Kidney (tissue), 14 donors: ENCODE measurements around the gene CCDC9B. TPM values are rescaled to one million over a fixed set of nuclear protein-coding genes. Genes with fewer than 3 reads are reported as not detected.

Experiments used
- DNase-seq, 5 donors: peaks; one replicate each; pipeline ENCODE4 v3.0.0-alpha.2; 2013 to 2020
- FAIRE-seq: peaks from 2 replicates; lab custom pipeline; 2012; peaks lifted over from hg19 to GRCh38; lab: Jason Lieb, UNC
- H3K27ac ChIP-seq, 2 donors: one replicate each; pipeline ENCODE4 v1.7.0; 2013; ENCODE audit warnings: low read depth in 2 of 2, low read length in 2 of 2, inconsistent platforms in 1 of 2
- H3K27me3 ChIP-seq: one replicate; pipeline ENCODE4 v1.7.1; 2013; ENCODE audit warnings: low read length, inconsistent platforms; ENCODE audit not compliant: control insufficient read depth, insufficient read depth
- H3K36me3 ChIP-seq, 3 donors: one replicate each; pipeline versions ENCODE4 v1.7.0 to v1.7.1; 2013; ENCODE audit warnings: low read length in 3 of 3, control low read depth in 1 of 3, inconsistent platforms in 1 of 3; ENCODE audit not compliant: insufficient read depth in 3 of 3, control insufficient read depth in 2 of 3
- H3K4me1 ChIP-seq, 3 donors: one replicate each; pipeline versions ENCODE4 v1.7.0 to v1.7.1; 2013; ENCODE audit warnings: low read length in 3 of 3, inconsistent platforms in 1 of 3, low read depth in 1 of 3; ENCODE audit not compliant: control insufficient read depth in 2 of 3, insufficient read depth in 2 of 3
- H3K4me3 ChIP-seq, 3 donors: one replicate each; pipeline versions ENCODE4 v1.7.0 to v1.8.1; 2013; ENCODE audit warnings: low read length in 3 of 3, control low read depth in 1 of 3, inconsistent platforms in 1 of 3
- H3K9ac ChIP-seq, 3 donors: one replicate each; pipeline versions ENCODE4 v1.7.0 to v1.7.1; 2013; ENCODE audit warnings: low read length in 3 of 3, control low read depth in 1 of 3, inconsistent platforms in 1 of 3
- H3K9me3 ChIP-seq, 3 donors: one replicate each; pipeline versions ENCODE4 v1.7.0 to v1.7.1; 2013; ENCODE audit warnings: low read length in 3 of 3, control low read depth in 1 of 3, inconsistent platforms in 1 of 3; ENCODE audit not compliant: control insufficient read depth in 2 of 3, insufficient read depth in 1 of 3
- intact Hi-C: fragments of 100-400 bp; cut with DNase I; formaldehyde crosslinking; loops from one replicate; pipeline ENCODE4 v1.11.1; 2022
- polyA plus RNA-seq: library from polyadenylated mRNA; stranded (reverse); fragments of 350-450 nt; fragmentation: Illumina TruSeq; extraction: RNeasy Lipid Tissue Mini Kit (QIAGEN cat#74804); gene quantifications from one replicate; pipeline ENCODE4 v1.2.3, GENCODE V29; 2014; ENCODE audit warnings: low read depth, low replicate concordance; ENCODE audit not compliant: insufficient read depth
- total RNA-seq: library from RNA; stranded (reverse); fragmentation: NEBNext Ultra II Directional; extraction: Animal tissue kit (Norgen Biotek cat#: 25700); gene quantifications from one replicate; pipeline ENCODE4 v1.2.1, GENCODE V29; 2021
- TF ChIP-seq, protein P1 (sequence below): IDR thresholded peaks from 3 replicates; pipeline ENCODE4 v1.5.1; 2012; ENCODE audit warnings: mild to moderate bottlenecking, moderate library complexity, borderline replicate concordance; ENCODE audit not compliant: insufficient read depth; ENCODE audit errors: extremely low read depth
- donor health status: control.
- donor health status: control.
- donor health status: control.
- donor health status: control.
- donor health status: control.
- donor health status: DM: yes; HTN: yes; CAD: no.
- donor health status: Normal renal cell carcinoma (clear cell type).

The CCDC9B gene
- total and polyA plus RNA-seq, 2 donors from 2014 or later = 4.7 to 60.0 TPM

GRCh38 chr15:40307421-40308211 is 33.1 kb downstream of the CCDC9B start, which contains the start of gene PLCB2:
Gene PLCB2 (minus strand): TSS chr15:40307935. CDS start chr15:40307672, 263 bp downstream.
- TF ChIP-seq, protein P1, sequence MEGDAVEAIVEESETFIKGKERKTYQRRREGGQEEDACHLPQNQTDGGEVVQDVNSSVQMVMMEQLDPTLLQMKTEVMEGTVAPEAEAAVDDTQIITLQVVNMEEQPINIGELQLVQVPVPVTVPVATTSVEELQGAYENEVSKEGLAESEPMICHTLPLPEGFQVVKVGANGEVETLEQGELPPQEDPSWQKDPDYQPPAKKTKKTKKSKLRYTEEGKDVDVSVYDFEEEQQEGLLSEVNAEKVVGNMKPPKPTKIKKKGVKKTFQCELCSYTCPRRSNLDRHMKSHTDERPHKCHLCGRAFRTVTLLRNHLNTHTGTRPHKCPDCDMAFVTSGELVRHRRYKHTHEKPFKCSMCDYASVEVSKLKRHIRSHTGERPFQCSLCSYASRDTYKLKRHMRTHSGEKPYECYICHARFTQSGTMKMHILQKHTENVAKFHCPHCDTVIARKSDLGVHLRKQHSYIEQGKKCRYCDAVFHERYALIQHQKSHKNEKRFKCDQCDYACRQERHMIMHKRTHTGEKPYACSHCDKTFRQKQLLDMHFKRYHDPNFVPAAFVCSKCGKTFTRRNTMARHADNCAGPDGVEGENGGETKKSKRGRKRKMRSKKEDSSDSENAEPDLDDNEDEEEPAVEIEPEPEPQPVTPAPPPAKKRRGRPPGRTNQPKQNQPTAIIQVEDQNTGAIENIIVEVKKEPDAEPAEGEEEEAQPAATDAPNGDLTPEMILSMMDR = no peak
- no peaks in the 10 kb centered on the region for H3K27me3 ChIP-seq
- DNase-seq (peak in 3 of 5 donors; percentile 46 to 86 (median 70)), FAIRE-seq (no peak)
- H3K9ac ChIP-seq = no peak within 1 kb of the TSS
- intact Hi-C loops = no loop called here
- no peaks in the 10 kb centered on the region for H3K9me3 ChIP-seq
- no peak within 1 kb of the TSS for H3K4me3 ChIP-seq
- H3K36me3 ChIP-seq = no peaks in the 10 kb centered on the region
- no peaks in the 10 kb centered on the region for H3K4me1 ChIP-seq
- H3K27ac ChIP-seq = peak within 1 kb of the TSS in 1 of 2 donors; percentile 38

GRCh38 chr15:40306908-40307307 is 33.8 kb downstream of the CCDC9B start:
- no peak overlapping the region for H3K9ac ChIP-seq
- no peaks in the 10 kb centered on the region for H3K9me3 ChIP-seq
- TF ChIP-seq, protein P1 = no peak
- H3K4me1 ChIP-seq = no peaks in the 10 kb centered on the region
- H3K36me3 ChIP-seq = no peaks in the 10 kb centered on the region
- DNase-seq = peak in 1 of 5 donors; percentile 72
- H3K27ac ChIP-seq = no peak overlapping the region
- intact Hi-C loops = no loop called here
- H3K27me3 ChIP-seq = no peaks in the 10 kb centered on the region
- no peak for FAIRE-seq
- H3K4me3 ChIP-seq = no peak overlapping the region

DNA sequence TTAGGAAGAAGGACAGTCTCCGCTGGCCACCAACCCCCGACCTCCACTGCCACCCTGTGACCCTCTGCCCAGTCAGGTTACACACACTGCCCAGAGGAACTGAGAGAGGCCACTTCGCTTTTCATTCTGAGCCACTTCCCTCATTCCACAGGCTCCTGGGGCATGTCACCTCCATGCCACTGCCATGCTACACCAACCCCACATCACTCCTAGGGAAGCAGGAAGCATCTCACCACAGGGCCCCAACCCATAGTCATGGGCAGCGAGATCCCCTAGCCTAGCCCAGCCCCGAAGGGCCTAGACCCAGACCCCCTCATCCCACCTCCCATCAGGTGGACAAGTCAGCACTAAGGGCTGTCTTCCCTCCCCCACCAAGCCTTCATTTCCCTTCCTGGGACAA is 34.4 kb downstream of the CCDC9B start:
- H3K4me3 ChIP-seq = no peak overlapping the region
- no peaks in the 10 kb centered on the region for H3K36me3 ChIP-seq
- no peak for FAIRE-seq

More for the DNA sequence above, 34.4 kb downstream of the CCDC9B start:
- no peaks in the 10 kb centered on the region for H3K4me1 ChIP-seq
- no peak overlapping the region for H3K9ac ChIP-seq
- intact Hi-C loops = no loop called here
- no peak overlapping the region for H3K27ac ChIP-seq
- no peak for DNase-seq
- H3K27me3 ChIP-seq = no peaks in the 10 kb centered on the region
- no peaks in the 10 kb centered on the region for H3K9me3 ChIP-seq
- TF ChIP-seq, protein P1 = no peak
